Central memory CD4-positive, alpha-beta T cell (primary cell): ENCODE data around the gene SNAPC4.
"Not testable (repeated sequence)": the region's sequence is repeated elsewhere in the genome, so short reads cannot be mapped to it uniquely, and the experiment has no call there.

ENCODE experiments used
- DNase-seq: peaks from one replicate; pipeline ENCODE4 v3.0.0; 2022

The SNAPC4 gene

GRCh38 chr9:136355616-136356557 lies 44.1 kb downstream of the SNAPC4 start:
- DNase-seq: no peak

- no peak for DNase-seq
Observed at GRCh38 chr9:136354592-136355085, 45.3 kb downstream of the SNAPC4 start.

GRCh38 chr9:136353757-136354488 lies 46.0 kb downstream of the SNAPC4 start:
- no peak for DNase-seq

GRCh38 chr9:136353088-136353487 lies 46.9 kb downstream of the SNAPC4 start:
- DNase-seq: no peak

- DNase-seq: no peak
Observed at GRCh38 chr9:136352682-136353081, 47.3 kb downstream of the SNAPC4 start.

GRCh38 chr9:136351868-136352267 lies 48.1 kb downstream of the SNAPC4 start:
- not testable (repeated sequence) for DNase-seq

- no peak for DNase-seq
Observed at GRCh38 chr9:136351252-136351800, 48.6 kb downstream of the SNAPC4 start.
